Subcutaneous abdominal adipose tissue (tissue), 5 donors: ENCODE measurements around the gene SLC22A2.

ENCODE experiments used
- H3K27ac ChIP-seq: one replicate; pipeline ENCODE4 v1.7.0; 2013; ENCODE audit warnings: low read depth, mild to moderate bottlenecking, inconsistent platforms, low read length, moderate library complexity
- H3K27me3 ChIP-seq, 5 donors: one replicate each; pipeline ENCODE4 v1.7.0; 2013; ENCODE audit warnings: low read length in 5 of 5, inconsistent platforms in 1 of 5; ENCODE audit not compliant: control insufficient read depth in 5 of 5, insufficient read depth in 4 of 5
- H3K36me3 ChIP-seq, 5 donors: one replicate each; pipeline ENCODE4 v1.7.0; 2013; ENCODE audit warnings: low read length in 5 of 5; ENCODE audit not compliant: control insufficient read depth in 5 of 5, insufficient read depth in 5 of 5
- H3K4me1 ChIP-seq, 5 donors: one replicate each; pipeline ENCODE4 v1.7.0; 2013; ENCODE audit warnings: low read length in 5 of 5, mild to moderate bottlenecking in 3 of 5, moderate library complexity in 1 of 5; ENCODE audit not compliant: control insufficient read depth in 5 of 5, insufficient read depth in 5 of 5
- H3K4me3 ChIP-seq, 5 donors: one replicate each; pipeline ENCODE4 v1.7.0; 2013; ENCODE audit warnings: low read length in 5 of 5, low read depth in 1 of 5
- H3K9ac ChIP-seq, 5 donors: one replicate each; pipeline ENCODE4 v1.7.0; 2013; ENCODE audit warnings: low read length in 5 of 5, mild to moderate bottlenecking in 4 of 5, moderate library complexity in 3 of 5
- H3K9me3 ChIP-seq, 5 donors: one replicate each; pipeline ENCODE4 v1.7.0; 2013; ENCODE audit warnings: low read length in 5 of 5; ENCODE audit not compliant: control insufficient read depth in 5 of 5
- donor health status: healthy.
- donor health status: healthy.
- donor health status: healthy.
- donor health status: healthy.
- donor health status: healthy.

The SLC22A2 gene

DNA sequence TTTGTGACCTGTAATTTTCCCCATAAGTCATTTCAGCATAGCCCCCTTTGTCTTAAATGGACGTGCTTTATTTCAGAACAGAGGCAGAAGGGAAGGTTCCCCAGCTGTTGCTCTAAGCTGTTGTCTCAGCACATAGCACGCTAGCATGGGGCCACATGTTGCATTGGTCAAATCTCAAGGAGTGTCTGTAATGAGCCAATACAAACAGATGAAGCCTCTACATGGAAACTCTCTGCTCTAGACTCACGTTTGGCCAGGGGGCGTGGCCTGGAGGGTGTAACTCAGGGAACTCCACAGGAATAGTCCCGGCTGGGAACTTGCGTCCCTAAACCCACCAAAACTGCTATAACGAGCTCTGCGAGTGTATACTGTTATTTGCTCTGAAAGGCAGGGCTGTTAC, 35.2 kb upstream of the SLC22A2 start:
- Histone ChIP-seq H3K9ac (no peak overlapping the region), H3K4me1 (no peaks in the 10 kb centered on the region), H3K9me3 (no peaks in the 10 kb centered on the region), H3K27ac (no peak overlapping the region), H3K4me3 (no peak overlapping the region), H3K36me3 (no peaks in the 10 kb centered on the region), H3K27me3 (peaks cover 0 to 2% (median 0%) of the 10 kb centered on the region in 5 donors)

DNA sequence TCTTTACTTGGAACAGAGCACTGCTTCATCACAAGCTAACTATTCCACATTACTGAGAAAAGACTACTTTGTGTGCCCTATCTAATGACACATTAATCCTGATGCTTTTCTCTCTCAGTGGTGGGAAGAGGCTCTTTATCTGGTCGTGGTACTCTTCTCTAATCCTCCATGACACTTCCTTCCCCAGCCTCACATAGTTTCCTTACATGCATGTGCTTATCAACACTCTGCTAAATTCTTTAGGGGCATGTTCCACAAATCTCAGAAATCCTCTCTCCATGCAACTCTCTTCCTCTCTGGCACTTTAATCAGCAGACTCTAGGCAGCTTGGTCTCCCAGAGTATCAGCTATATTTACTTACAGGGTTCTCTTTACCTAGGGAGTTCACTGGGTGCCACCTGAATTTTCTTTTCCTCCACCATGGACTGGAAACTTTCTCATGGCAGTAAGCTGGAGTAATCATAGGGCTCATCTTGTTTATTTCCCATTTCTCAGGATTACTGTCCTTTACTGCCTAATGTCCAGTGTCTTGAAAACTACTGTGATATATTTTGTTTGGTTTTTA, 27.0 kb upstream of the SLC22A2 start:
- Histone ChIP-seq H3K4me3 (no peak overlapping the region), H3K27me3 (no peaks in the 10 kb centered on the region)

DNA sequence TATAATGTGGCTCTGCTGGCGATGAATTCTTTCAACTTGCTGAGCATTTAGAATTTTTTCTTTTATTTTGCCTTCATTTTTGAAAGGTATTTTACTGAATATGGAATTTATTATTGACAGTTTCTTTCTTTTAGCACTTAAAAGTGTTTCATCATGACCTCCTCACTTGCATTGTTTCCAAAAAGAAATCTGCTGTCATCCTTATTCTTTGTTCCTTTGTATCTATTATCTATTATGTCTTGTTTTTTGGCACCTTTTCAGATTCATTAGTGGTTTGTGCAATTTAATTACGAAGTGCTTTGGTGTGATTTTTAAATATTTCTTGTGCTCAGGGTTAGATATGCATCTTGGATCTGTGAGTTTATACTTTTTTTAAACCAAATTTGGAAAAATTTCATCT, 26.0 kb upstream of the SLC22A2 start:
- Histone ChIP-seq H3K27me3 (no peaks in the 10 kb centered on the region), H3K27ac (no peak overlapping the region), H3K36me3 (no peaks in the 10 kb centered on the region), H3K9ac (no peak overlapping the region), H3K4me3 (no peak overlapping the region), H3K4me1 (no peaks in the 10 kb centered on the region), H3K9me3 (peaks cover 0 to 1% (median 0%) of the 10 kb centered on the region in 5 donors)

More for the DNA sequence above, 27.0 kb upstream of the SLC22A2 start:
- Histone ChIP-seq H3K4me1 (no peaks in the 10 kb centered on the region), H3K27ac (no peak overlapping the region), H3K9me3 (no peaks in the 10 kb centered on the region), H3K9ac (no peak overlapping the region), H3K36me3 (no peaks in the 10 kb centered on the region)

DNA sequence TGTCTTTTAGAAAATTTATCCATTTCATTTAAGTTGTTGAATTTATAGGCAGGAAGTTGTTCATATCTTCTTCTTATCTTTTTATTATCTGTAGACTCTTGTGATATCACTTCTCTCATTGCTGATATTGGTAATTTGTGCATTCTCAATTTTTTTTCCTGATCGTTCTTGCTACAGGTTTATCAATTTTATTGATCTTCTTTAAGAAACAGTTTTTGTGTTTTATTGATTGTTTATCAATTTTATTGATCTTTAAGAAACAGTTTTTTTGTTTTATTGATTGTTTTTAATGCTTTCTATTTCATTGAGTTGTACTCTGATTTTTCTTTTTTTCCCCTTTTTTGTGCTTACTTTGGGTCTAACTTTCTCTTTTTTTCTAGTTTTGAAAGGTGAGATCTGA, 23.8 kb upstream of the SLC22A2 start:
- Histone ChIP-seq H3K27ac (no peak overlapping the region), H3K9me3 (peaks cover 0 to 3% (median 0%) of the 10 kb centered on the region in 5 donors), H3K36me3 (no peaks in the 10 kb centered on the region), H3K27me3 (no peaks in the 10 kb centered on the region), H3K9ac (no peak overlapping the region), H3K4me3 (no peak overlapping the region), H3K4me1 (no peaks in the 10 kb centered on the region)

DNA sequence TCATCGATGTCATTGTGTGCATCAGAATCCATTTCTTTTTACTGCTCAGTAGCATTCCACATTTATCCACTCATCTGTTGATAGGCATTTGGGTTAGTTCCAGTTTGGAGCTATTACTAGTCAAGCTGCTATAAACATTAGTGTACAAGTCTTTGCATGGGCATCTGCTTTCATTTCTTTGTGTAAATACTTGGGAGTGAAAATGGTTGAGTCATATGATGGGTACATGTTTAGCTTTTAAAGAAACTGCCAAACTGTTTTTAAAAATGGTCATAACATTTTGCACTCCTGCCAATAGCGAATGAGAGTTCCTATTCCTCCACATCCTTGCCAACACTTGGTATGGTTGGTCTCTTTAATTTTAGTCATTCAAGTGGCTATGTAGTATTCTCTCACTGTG, 21.2 kb upstream of the SLC22A2 start:
- Histone ChIP-seq H3K27me3 (peaks cover 0 to 2% (median 0%) of the 10 kb centered on the region in 5 donors), H3K27ac (no peak overlapping the region), H3K4me1 (no peaks in the 10 kb centered on the region), H3K36me3 (no peaks in the 10 kb centered on the region), H3K4me3 (no peak overlapping the region), H3K9ac (no peak overlapping the region), H3K9me3 (peaks cover 0 to 3% (median 0%) of the 10 kb centered on the region in 5 donors)

DNA sequence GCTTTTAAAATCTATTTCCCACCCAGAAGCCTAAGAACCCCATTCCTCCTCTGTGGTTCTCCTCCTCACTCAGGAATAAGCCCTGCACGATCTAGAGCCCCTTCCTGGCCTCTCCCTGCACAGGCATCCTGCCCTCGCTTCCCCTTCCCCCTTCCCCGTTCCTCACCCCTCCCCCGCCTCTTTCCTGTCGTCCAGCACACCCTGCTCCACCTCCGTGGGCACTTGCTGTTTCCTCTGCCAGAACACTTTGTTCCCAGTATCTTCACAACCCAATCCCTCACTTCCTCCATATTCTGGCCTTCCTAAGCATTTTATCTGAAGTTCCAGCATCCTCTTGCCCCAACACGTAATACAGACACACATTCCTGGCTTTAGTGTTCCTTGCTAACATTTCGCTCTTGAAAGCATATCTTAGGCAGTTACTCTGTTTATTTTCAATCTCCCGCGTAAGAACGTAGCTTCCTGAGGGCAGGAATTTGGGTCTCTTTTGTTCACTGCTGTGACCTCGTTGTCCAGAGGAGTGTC, 20.2 kb upstream of the SLC22A2 start:
- Histone ChIP-seq H3K4me3 (no peak overlapping the region), H3K9me3 (peaks cover 0 to 3% (median 0%) of the 10 kb centered on the region in 5 donors), H3K36me3 (no peaks in the 10 kb centered on the region), H3K4me1 (no peaks in the 10 kb centered on the region), H3K9ac (no peak overlapping the region), H3K27ac (no peak overlapping the region), H3K27me3 (peaks cover 0 to 2% (median 0%) of the 10 kb centered on the region in 5 donors)

DNA sequence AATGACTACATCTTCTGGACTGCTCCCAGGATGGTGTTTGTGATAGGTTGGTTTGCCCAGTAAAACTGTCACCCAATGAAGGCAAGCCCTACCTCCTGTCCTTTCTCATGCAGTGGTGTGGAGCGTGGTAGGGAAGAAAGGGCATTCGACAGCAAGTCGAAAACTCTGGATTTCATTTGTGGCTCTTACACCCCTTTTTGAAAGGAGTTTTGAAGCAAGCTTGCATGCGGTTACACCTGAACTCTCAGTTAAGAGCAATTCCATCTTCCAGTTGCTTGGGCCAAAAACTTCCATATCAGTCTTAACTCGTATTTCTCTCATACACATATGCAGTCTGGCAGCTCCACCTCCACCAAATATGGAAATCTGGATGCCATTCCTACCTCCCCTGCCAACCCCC, 19.7 kb upstream of the SLC22A2 start:
- no peak overlapping the region for H3K9ac ChIP-seq
- H3K27me3 ChIP-seq = peaks cover 0 to 2% (median 0%) of the 10 kb centered on the region in 5 donors
- no peak overlapping the region for H3K27ac ChIP-seq
- H3K4me1 ChIP-seq = no peaks in the 10 kb centered on the region
- no peak overlapping the region for H3K4me3 ChIP-seq
- H3K9me3 ChIP-seq = peaks cover 0 to 3% (median 0%) of the 10 kb centered on the region in 5 donors
- H3K36me3 ChIP-seq = no peaks in the 10 kb centered on the region

DNA sequence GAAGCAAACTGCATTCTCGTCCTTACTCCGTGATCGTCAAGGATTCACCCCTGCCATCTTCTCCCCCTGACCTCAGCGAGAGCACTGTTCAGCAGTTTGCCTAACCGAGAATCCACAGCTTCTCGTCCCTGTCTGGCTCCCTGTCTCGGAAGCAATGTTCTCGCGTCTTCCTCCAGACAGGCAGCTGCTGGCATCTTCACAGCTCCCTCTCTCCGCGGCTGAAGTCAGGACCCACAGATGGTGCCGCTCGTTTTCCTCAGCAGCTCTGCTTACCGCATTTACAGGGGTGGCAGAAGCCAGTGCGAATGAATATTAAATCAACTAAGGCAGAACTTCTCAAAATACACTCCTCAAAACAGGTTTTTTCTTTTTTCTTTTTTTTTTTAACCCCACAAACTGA, 18.9 kb upstream of the SLC22A2 start:
- Histone ChIP-seq H3K36me3 (no peaks in the 10 kb centered on the region), H3K4me1 (no peaks in the 10 kb centered on the region), H3K27me3 (peaks cover 0 to 2% (median 0%) of the 10 kb centered on the region in 5 donors), H3K4me3 (no peak overlapping the region), H3K9me3 (peaks cover 0 to 3% (median 0%) of the 10 kb centered on the region in 5 donors), H3K27ac (no peak overlapping the region), H3K9ac (no peak overlapping the region)

DNA sequence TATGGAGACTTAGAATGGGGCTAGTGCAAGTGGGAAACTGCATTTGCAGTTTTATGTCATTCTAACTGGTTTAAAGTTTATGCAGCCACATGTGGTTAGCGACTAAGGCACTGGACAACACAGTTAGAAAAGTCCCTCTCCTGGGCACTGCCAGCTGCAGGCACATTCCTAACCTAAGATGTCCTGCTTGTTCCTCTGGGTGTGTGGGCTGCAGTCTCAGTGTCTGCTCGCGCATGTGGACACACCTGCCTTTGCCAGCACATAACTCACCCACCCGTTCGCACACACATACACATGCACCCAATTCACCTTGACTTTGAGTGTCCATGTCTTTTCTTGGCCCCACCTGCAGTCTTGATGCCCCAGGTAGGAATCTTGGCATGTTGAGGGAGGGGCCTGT, 18.5 kb upstream of the SLC22A2 start:
- Histone ChIP-seq H3K4me1 (no peaks in the 10 kb centered on the region), H3K4me3 (no peak overlapping the region), H3K27me3 (peaks cover 0 to 2% (median 0%) of the 10 kb centered on the region in 5 donors), H3K9ac (no peak overlapping the region), H3K36me3 (no peaks in the 10 kb centered on the region), H3K27ac (no peak overlapping the region), H3K9me3 (peaks cover 0 to 3% (median 0%) of the 10 kb centered on the region in 5 donors)

DNA sequence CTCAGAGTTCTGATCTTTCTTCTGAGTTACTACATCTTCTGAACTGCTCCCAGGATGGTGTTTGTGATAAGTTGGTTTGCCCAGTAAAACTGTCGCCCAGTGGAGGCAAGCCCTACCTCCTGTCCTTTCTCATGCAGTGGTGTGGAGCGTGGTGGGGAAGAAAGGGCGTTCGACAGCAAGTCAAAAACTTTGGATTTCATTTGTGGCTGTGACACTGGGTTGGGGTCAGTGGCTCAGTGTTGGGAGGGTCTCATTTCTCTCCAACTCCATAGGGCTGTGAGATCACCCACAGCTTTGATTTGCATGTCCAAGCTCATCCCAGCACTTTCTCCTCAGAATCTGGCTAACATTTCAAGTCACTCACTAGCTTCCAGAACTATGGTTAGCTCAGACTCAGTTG, 17.5 kb upstream of the SLC22A2 start:
- Histone ChIP-seq H3K36me3 (no peaks in the 10 kb centered on the region), H3K27ac (no peak overlapping the region), H3K4me1 (no peaks in the 10 kb centered on the region), H3K4me3 (no peak overlapping the region), H3K9ac (no peak overlapping the region), H3K27me3 (peaks cover 0 to 2% (median 0%) of the 10 kb centered on the region in 5 donors), H3K9me3 (peaks cover 0 to 3% (median 0%) of the 10 kb centered on the region in 5 donors)
